Uterus (tissue), 2 donors: ENCODE data around the gene CBX2.

Experiments used
- CTCF ChIP-seq, 4 experiments: fragments of 200-600 bp in 2 of 4; fragments of 450-650 bp in 2 of 4; sonication (generic) in 2 of 4; IDR thresholded peaks; one replicate each; pipeline ENCODE4 v1.5.1; 2016 to 2019; ENCODE audit warnings: antibody characterized with exemption in 4 of 4, mild to moderate bottlenecking in 2 of 4, moderate library complexity in 1 of 4
- POLR2A ChIP-seq, 2 donors: fragments of 450-650 bp; IDR thresholded peaks; one replicate each; pipeline ENCODE4 v1.6.1; 2016; ENCODE audit warnings: antibody characterized with exemption in 2 of 2, mild to moderate bottlenecking in 1 of 2, moderate library complexity in 1 of 2

- peak in 1 of 4 experiments; percentile 5 for TF ChIP-seq CTCF (IDR thresholded peaks at IDR 0.05)
- no peak for TF ChIP-seq POLR2A (IDR thresholded peaks at IDR 0.05)
These were observed 31.0 kb downstream of the CBX2 start for GRCh38 chr17:79808763-79809529.
